Lower lobe of right lung (tissue), 2 donors: ENCODE data around the gene NCOA4. TPM values are rescaled to one million over a fixed set of nuclear protein-coding genes. Genes with fewer than 3 reads are reported as not detected.

Experiments used
- ATAC-seq, 2 donors: fragments of 200-7000 bp; cut with Tn5 transposase; one replicate each; pipeline ENCODE4 v1.9.1; 2020 to 2022; ENCODE audit warnings: mild to moderate bottlenecking in 2 of 2, moderate library complexity in 2 of 2
- DNase-seq: peaks from one replicate; pipeline ENCODE4 v3.0.0-alpha.2; 2020
- H3K27ac ChIP-seq: fragments of 200-600 bp; one replicate; pipeline ENCODE4 v1.8.0; 2022
- H3K27me3 ChIP-seq: fragments of 200-600 bp; one replicate; pipeline ENCODE4 v1.8.0; 2022; ENCODE audit warnings: low read depth
- H3K36me3 ChIP-seq: fragments of 200-600 bp; one replicate; pipeline ENCODE4 v1.8.0; 2022; ENCODE audit warnings: mild to moderate bottlenecking
- H3K4me1 ChIP-seq: fragments of 200-600 bp; one replicate; pipeline ENCODE4 v1.8.0; 2022
- H3K4me3 ChIP-seq: fragments of 200-600 bp; one replicate; pipeline ENCODE4 v1.8.0; 2022; ENCODE audit warnings: mild to moderate bottlenecking
- H3K9me3 ChIP-seq: fragments of 200-600 bp; one replicate; pipeline ENCODE4 v1.8.0; 2022
- intact Hi-C: fragments of 100-400 bp; cut with DNase I; formaldehyde crosslinking; loops from one replicate; pipeline ENCODE4 v1.11.0; 2022
- total RNA-seq: library from RNA; stranded (reverse); fragmentation: NEBNext Ultra II Directional; extraction: Animal tissue kit (Norgen Biotek cat#: 25700); gene quantifications from one replicate; pipeline ENCODE4 v1.2.1, GENCODE V29; 2021
- TF ChIP-seq, protein P1 (sequence below): fragments of 200-600 bp; IDR thresholded peaks from one replicate; pipeline ENCODE4 v1.8.0; 2022; ENCODE audit warnings: antibody characterized with exemption, mild to moderate bottlenecking
- donor health status: DM: no; HTN: yes; CAD: no; lungs with severe emphysema.

NCOA4 gene
- total RNA-seq, 1 donor from 2014 or later, result 194 TPM

DNA sequence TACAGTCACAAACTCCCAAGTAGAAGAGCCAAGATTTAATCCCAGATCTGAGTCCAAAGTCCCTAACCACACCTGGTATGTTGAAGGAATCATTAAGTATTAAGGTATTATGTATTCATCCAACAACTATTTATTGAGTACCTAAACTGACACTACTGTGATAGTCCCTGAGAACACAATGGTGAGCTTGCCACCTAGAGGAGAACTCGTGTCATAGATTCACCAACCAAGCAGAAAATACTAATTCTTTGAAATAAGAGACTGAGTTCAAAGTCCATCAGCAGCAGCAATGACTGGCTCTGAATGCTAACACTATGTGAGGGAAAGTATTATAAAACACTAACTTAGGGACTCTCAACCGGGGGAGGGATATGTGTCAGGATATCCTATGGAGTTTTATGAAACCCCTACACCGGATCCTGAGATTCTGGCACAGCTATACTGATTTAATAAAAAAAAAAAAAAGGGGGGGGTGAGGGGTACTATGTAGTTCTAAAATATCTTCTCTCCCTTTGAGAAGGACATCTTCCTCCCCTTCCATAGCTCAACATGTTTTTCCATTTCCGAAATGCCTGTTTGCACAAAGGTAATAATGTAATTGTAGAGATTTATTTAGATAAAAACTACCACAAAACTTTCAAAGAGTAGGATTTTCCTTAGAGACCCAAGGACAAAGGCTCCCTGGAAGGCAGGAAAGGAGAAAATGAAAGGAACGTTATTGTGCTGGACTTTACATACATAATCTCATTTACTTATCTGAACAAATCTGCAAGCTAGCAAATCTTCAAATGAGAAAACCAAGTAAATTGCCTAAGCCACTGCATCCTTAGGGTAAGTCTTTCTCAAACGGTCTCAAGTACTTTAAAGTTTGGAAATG lies 1.6 kb downstream of the NCOA4 start:
- intact Hi-C loops, result no loop called here
- peaks cover 59% of the 10 kb centered on the region for H3K4me1 ChIP-seq

DNA sequence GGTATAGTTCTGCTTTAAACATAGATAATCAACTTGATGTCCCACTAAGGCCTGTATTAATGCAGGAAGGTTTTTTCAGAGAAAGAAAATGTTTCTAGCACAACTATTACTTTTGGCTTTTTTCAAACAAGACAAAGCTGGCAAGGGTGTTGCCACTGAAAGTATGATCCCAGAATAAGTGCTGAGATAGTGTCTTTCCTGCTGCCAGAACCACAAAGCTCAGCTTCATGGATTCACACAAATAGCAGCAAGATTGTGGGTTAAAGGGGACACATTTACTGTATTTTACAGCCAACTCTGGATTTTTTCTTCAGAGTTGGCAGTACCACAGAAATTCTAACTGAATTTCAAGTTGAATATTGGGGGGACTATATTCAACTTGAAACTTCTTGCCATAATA lies 4.3 kb downstream of the NCOA4 start:
- no peaks in the 10 kb centered on the region for H3K36me3 ChIP-seq
- no peak overlapping the region for H3K4me3 ChIP-seq
- DNase-seq (no peak), ATAC-seq (no peak)
- no peaks in the 10 kb centered on the region for H3K9me3 ChIP-seq
- TF ChIP-seq, protein P1, sequence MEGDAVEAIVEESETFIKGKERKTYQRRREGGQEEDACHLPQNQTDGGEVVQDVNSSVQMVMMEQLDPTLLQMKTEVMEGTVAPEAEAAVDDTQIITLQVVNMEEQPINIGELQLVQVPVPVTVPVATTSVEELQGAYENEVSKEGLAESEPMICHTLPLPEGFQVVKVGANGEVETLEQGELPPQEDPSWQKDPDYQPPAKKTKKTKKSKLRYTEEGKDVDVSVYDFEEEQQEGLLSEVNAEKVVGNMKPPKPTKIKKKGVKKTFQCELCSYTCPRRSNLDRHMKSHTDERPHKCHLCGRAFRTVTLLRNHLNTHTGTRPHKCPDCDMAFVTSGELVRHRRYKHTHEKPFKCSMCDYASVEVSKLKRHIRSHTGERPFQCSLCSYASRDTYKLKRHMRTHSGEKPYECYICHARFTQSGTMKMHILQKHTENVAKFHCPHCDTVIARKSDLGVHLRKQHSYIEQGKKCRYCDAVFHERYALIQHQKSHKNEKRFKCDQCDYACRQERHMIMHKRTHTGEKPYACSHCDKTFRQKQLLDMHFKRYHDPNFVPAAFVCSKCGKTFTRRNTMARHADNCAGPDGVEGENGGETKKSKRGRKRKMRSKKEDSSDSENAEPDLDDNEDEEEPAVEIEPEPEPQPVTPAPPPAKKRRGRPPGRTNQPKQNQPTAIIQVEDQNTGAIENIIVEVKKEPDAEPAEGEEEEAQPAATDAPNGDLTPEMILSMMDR, result no peak
- peaks cover 78% of the 10 kb centered on the region for H3K4me1 ChIP-seq
- intact Hi-C loops, result no loop called here
- H3K27me3 ChIP-seq, result no peaks in the 10 kb centered on the region
- no peak overlapping the region for H3K27ac ChIP-seq

More for the DNA sequence above, 1.6 kb downstream of the NCOA4 start:
- DNase-seq (no peak), ATAC-seq (peak; percentile 9 to 49)
- H3K27ac ChIP-seq, result peak overlapping the region; percentile 93
- H3K27me3 ChIP-seq, result no peaks in the 10 kb centered on the region
- peak overlapping the region; percentile 83 for H3K4me3 ChIP-seq
- H3K36me3 ChIP-seq, result no peaks in the 10 kb centered on the region
- no peaks in the 10 kb centered on the region for H3K9me3 ChIP-seq
- TF ChIP-seq, protein P1, result peak; percentile 61

DNA sequence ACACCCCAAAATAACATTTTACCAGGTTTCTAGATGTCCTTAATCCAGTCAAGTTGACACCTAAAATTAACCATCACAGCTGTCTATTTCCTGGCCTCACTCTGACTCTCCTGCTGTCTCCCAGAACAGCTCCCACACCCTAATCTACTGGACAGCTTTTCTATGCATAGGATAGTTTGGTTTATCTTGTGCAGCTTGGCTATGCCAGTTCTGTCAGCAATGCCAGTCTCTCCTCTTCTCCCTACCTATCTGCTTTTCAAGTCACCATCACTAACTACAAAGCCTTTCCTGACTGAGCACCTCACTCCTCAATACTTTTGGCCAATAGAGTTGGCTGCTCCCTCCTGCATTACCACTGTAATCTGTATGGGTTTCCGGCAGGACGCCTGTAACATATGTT lies 5.0 kb downstream of the NCOA4 start:
- TF ChIP-seq, protein P1, result no peak
- no peak for DNase-seq
- Histone ChIP-seq H3K4me3 (no peak overlapping the region), H3K4me1 (peaks cover 85% of the 10 kb centered on the region), H3K27ac (no peak overlapping the region), H3K36me3 (no peaks in the 10 kb centered on the region), H3K9me3 (no peaks in the 10 kb centered on the region), H3K27me3 (no peaks in the 10 kb centered on the region)
- ATAC-seq, result no peak
- intact Hi-C loops, result no loop called here

DNA sequence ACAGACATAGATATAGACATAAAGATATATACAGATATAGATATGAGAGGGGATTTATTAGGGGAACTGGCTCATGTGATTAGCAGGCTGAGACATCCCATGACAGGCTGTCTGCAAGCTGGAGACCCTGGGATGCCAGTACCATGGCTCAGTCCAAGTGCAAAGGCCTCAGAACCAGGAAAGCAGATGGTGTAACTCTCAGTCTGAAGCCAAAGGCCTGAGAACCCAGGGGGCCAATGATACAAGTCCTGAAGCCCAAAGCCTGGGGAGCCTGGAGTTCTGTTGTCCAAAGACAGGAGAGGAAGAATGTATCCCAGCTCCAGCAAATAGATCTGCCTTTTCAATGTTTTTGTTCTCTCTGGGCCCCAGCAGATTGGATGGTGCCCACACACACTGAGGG lies 5.5 kb downstream of the NCOA4 start:
- H3K4me3 ChIP-seq, result no peak overlapping the region
- no peaks in the 10 kb centered on the region for H3K36me3 ChIP-seq
- TF ChIP-seq, protein P1, result no peak
- DNase-seq, result no peak
- no peaks in the 10 kb centered on the region for H3K27me3 ChIP-seq
- H3K4me1 ChIP-seq, result peaks cover 89% of the 10 kb centered on the region
- ATAC-seq, result no peak
- H3K27ac ChIP-seq, result no peak overlapping the region
- intact Hi-C loops, result no loop called here
- no peaks in the 10 kb centered on the region for H3K9me3 ChIP-seq

DNA sequence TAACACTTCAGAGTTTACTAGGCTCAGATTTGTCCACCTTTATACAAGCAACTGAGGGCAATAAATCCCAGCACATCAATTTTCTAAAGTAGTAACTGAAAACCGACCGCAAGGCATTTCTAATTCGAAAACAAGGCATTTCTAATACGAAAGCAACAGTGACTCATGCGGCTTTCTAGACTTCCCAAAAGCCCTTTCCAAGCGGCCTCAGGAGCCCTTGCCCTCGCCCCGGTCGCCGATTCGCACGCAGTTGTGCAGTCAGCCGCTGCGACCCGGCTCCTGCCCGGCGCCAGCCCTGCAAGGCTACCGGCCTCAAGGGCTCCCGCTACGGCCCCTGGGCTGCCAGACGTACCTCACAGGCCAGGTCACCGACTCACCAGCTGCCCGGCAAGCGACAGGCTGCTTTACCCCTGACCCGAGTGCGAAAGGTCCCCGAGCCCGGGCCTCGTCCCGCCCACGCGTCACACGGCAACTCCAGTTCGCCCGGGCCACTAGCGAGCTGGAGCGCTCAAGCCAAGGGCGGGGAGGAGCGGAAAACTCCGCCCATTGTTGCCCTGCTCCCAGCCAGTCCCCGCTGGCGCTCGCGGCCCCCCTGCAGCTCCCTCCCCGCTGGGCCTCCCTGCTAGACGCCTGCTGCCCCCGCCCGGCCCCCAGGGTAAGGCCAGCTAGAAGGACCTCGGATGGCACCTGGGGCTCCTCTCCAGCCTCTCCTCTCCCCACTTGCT lies 7.3 kb downstream of the NCOA4 start:
- H3K36me3 ChIP-seq, result no peaks in the 10 kb centered on the region
- H3K27me3 ChIP-seq, result no peaks in the 10 kb centered on the region
- ATAC-seq, result peak; percentile 96 to 98
- peak overlapping the region; percentile 93 for H3K27ac ChIP-seq
- H3K4me3 ChIP-seq, result peak overlapping the region; percentile 82
- H3K4me1 ChIP-seq, result peaks cover 90% of the 10 kb centered on the region
- intact Hi-C loops, result no loop called here
- TF ChIP-seq, protein P1, result peak; percentile 49
- no peaks in the 10 kb centered on the region for H3K9me3 ChIP-seq
- DNase-seq, result peak; percentile 98
